NCI-H2081 treated with DMSO at 0.1 percent for 48 hours (cell line): ENCODE data around the gene RCBTB2.

Experiments used
- DNase-seq: peaks from one replicate; lab custom pipeline; 2025; lab: John Stamatoyannopoulos, UW

RCBTB2 gene

DNA sequence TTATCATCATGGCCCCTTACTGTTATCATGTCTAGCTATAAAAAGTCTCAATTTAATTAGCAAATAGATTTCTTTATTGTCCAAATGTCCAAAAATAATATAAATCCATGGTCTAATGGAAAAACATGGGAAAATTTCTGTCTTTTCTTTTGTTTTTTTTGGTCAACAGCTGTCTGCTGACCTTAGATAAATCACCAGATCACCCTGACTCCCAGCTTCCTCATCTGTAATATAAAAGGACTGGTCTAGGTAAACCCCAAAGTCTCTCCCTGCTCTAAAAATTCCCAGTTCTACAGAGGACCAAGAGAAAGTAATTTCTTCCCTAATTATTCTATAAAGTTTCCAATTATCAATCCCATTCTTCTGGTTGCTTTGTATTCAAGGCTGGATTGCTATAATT, 30.7 kb upstream of the RCBTB2 start:
- DNase-seq, result no peak

DNA sequence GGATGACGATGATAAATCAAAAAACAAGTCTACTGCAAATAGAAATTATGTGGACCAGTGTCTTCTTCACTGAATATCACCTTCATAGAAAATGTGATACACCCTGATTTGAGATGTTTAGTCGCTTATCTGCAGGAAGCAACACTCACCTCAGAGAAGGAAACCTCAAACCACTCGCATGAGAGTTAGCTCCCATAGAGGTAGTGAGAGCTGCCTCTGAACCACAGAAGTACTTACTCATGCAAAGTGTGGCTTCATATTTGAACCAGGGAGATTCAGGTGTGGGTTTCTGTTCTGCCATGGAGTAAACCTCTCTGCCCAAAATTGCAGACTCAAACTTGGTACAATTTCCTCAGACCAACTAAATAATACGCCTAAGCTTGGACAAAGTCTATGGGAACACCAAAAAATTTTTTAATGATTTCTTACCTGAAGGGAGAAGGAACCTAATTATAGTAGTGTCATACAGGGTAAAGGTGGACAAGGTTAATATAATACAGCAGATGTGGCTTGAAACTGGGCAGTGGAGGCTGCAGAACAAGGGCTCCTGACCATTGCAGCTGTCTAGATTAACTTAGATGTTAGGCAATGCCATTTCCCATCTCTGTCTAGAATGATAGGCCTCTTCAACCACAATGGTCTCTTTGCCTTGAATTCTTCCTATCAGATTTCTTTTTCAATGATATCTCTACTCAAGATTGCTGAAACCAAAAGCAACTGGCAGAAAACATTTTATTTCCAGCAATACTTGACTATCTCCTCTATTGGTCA, 29.6 kb upstream of the RCBTB2 start:
- DNase-seq, result no peak

DNA sequence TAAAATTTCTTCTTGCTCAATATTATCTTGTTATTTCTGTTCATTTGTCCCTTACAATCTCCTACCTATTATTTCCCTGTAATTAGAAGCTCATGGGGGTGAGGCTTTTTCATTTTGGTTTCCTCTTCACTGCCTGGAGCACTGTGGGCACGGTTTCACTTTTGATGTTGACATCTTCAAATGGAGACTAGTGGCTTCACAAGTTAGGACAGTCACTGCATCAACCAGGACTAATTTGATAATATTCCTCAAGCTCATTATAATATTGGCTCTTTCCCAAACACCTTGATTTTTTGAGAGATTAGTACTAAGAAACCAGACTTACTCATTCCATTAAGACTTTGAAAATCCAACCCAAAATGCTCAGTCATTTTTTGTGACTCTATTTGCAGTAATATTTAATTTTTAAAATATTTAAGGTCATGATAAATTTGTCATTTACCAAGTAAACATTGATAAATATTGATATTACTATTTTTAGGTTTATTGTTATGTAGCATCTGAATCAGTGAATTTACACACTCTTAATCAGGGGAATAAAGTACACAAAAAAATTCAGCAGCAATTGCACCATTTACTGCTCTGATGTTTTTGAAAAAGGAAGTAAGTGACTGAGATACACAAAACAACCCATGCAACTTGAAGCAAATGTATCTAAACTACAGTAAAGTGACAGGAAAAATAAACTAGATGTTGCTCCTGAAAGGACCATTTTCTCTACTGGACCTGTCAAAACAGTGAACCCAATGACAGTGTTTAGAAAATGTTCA, 28.8 kb upstream of the RCBTB2 start:
- no peak for DNase-seq

DNA sequence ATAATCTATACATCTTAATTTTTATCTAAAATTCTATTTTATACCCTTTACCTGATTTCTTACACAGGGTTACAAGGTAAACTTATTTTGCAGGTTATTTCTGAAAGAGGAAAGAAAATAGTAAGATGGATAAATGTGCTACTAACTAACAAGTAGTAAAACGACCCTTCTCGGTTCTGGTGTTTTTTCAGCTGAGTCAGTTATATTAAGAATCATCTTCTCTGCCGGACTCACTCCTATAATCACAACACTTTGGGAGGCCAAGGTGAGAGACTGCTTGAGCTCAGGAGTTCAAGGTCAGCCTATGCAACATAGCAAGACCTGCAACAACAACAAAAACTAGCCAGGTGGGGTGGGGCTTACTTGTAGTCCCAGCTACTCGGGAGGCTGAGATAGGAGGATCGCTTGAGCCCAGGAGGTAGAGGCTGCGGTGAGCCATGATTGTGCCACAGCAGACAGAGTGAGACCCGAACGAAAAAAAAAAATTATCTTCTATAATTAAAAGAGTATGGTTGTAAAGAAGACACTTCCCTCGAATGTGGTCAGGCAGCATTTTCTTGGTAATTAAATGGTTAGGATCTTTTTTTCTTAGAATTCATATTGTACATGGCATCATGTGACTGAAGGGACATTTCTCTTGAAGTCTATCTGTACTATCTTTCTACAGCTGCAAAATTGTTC, 27.9 kb upstream of the RCBTB2 start:
- DNase-seq, result no peak

DNA sequence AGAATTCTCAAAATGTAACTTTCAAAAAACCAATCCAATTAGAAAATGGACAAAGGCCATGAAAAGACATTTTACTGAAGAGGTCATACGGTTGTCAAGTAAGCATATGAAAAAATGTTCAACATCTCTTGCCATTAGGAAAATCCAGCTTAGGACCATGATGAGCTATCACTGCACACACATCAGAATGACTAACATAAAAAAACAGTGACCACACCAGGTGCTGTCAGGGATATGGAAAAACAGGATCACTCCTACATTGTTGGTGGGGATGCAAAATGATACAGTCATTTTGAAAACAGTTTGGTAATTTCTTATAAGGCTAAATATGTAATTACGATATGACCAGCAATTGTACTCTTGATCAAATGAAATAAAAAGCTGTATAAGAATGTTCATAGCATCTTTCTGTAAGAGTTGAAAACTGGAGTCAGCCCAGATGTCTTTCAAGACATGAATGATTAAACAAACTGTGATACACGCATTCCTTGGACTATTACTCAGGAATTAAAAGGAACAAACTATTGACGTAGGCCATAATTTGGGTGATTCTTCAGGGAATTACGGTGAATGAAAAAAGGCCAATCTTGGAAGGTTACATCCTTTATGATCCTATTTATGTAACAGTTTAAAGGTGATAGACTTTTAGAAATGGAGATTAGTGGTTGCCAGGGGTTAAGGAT, 26.9 kb upstream of the RCBTB2 start:
- no peak for DNase-seq

DNA sequence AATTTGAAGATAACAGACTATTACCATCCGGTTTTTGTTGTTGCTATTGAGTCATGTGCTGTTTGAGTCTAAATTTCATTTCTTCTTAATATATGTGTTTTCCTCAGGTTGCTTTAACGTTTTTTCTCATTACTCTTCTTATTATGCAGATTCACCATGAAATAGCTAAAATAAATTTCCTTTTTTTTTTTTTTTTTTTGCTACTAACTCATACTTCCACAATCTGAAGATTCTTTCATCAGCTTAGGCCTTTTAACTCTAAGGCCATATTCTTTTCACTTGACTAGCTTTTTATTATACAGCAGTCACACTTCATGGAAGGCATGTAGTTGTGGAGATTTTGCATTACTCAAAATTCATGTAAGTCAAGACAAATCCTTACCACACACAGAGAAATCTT, 23.9 kb upstream of the RCBTB2 start:
- no peak for DNase-seq

GRCh38 chr13:48555441-48555840, 22.6 kb upstream of the RCBTB2 start:
- no peak for DNase-seq

GRCh38 chr13:48551329-48551728, 18.4 kb upstream of the RCBTB2 start:
- DNase-seq, result no peak

GRCh38 chr13:48549658-48550057, 16.8 kb upstream of the RCBTB2 start:
- DNase-seq, result no peak

GRCh38 chr13:48547663-48548092, 14.8 kb upstream of the RCBTB2 start:
- no peak for DNase-seq

- no peak for DNase-seq
Observed at GRCh38 chr13:48545608-48546007, 12.7 kb upstream of the RCBTB2 start.

DNA sequence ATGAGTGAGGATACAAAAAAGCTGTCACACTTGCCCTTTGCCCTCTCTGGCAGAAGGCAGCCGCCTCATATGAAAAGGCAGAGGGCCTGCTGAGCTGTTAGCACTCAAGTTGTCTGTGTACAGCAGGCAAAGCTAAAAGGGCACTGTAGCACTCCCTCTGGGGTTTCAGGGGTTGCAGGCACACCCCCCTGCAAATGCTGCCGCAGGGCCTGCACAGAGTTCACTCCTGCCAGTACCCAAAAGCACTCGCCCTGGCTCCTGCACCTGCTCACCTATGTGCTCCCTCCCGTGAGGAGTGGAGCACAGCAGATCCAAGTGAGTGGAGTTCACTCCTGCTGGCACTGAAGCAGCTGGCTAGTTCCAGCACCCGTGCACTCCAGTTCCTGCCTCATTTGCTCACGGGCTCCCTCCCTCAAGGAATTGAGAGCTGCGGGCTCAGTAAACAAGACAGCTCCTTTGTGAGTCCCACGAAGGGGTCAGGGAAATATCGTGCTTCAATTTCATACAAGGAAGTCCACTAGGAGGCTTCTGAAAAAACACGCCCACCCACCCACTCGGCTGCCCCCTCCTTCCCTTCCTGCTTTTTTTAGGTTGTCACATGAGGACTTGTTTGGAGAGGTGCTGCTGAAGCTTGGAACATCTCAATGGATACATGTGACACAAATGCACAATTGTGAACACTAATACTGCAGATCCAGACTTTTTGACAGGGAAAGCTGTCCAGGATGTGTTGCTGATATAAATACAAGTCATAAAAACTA, 9.9 kb upstream of the RCBTB2 start:
- no peak for DNase-seq

DNA sequence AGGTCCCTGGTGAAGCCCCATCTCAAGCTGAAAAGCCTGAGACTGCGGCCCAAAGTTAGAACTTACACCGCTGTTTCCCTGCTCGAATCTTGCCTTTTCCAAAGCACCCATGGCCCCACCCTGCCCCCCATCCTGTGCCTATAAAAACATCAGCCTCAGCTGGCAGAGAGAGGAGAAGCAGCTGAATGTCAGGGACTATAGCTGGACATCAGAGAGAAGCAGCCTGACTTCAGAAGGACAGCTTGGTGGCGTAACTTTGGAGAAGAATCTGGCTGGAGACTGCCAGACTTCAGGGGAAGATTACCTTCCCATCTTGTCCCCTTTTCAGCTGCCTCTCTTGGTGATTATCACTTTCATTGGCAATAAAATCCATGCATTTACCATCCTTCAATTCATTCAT, 9.3 kb upstream of the RCBTB2 start:
- DNase-seq, result no peak

DNA sequence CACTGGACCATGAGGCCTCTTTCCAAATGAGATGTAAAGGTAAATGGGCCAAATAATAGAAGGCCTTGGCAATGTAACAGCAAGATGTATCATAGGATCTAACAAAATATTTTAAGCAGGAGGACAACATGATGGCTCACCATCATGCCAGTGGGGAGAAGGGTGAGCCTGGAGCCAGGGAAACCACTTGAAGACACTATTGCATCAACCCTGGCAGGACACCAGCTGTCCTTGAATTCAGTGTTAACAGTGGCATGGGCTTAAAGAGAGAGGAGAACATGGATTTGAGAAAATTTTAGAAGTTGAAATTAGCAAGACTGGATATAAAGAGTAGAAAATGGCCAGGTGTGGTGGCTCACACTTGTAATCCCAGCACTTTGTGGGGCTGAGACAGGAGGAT, 6.7 kb upstream of the RCBTB2 start:
- no peak for DNase-seq

DNA sequence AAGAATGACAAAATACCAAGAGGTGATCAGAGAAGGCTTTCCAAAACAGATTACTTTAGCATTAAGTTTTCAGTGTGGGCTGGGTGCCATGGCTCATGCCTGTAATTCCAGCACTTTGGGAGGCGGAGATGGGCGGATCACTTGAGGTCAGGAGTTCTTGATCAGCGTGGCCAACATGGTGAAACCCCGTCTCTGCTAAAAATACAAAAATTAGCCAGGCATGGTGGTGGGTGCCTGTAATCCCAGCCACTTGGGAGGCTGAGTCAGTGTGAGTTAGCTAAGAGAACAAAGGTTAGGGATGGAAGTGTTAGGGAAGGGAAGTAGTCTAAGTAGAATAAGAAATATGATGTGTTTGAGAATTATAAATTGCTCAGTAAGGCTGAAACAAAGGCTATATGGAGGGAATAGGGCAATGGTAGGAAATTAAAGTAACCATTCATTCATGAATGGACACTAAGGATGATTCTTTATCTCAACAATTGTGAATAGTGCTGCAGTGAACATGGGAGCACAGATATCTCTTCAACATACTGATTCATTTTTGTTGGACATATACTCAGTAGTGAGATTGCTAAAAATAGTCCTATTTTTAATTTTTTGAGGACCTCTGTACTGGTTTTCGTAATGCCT, 3.9 kb upstream of the RCBTB2 start:
- DNase-seq, result no peak

GRCh38 chr13:48535766-48536165, 2.9 kb upstream of the RCBTB2 start:
- no peak for DNase-seq

DNA sequence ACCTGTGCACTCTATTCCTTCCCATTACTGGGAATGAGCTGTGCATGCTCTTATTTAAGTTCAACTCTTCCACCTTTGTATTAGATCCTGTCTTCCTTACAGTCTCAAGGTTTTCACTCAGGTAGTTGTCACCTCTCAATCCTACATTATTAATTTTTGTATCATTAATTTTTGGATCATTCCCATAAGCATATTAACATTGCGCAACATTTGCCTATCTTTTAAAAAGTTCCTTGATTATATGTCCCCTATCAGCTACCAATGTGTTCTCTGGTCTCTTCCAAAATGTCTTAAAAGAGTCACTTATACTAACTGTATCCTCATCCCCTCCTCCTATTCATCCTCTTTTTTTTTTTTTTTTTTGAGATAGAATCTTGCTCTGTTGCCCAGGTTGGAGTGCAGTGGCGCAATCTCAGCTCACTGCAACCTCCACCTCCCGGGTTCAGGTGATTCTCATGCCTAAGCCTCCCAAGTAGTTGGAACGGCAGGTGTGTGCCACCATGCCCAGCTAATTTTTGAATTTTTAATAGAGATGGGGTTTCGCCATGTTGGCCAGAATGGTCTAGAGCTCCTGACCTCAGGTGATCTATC, 2.1 kb upstream of the RCBTB2 start:
- DNase-seq, result no peak

GRCh38 chr13:48533961-48534600, 1.2 kb upstream of the RCBTB2 start:
- DNase-seq, result no peak

DNA sequence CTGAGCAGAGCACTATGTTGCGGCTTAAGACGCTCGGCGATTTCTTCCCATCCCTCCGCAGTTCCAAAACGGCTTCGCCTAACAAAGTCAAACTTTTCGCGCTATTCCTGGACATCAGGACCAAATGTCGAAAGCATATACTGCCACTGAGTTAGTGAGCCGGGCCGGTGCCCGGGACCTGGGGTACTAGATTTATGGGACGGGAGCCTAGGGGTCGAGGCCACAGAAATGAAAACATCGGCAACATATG, 699 bp downstream of the RCBTB2 start:
- no peak for DNase-seq

DNA sequence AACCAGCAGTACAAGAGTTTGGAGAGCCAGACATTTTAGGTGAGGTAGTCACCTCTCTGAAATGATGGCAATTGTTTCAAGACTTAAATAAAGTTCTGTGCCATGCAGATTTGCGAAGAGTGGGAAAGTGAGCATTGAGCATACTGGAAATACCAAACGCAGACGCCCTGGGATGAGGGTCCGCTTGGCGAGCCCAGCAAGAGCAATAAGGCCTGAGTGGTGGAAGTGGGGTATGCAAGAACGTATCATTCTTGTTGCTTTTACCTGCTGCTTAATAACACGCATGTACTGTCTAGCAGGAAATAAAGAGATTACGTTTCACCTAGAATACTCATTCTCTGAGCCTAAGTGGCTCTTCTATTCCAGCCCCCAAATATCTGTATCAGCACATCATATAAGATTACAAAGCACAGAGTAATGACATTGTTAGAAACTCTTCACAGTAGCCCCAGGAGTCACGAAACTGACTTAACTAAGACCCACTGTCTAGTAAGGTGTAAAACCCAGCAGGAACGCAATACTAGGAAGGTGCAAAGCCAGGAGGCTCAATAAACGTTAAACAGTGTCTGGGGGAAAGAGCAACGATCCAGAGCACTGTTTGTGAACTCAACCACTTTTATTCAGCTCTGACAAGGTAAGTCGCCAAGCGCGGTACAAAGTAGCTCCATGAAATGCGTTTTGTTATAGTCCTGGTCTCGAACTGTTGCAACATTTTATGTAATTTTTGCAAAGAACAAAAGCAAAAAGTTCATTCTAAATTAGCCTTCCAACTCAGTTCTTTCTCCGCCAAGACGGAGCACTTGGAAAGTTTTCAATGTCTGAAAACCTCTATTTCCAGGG, 1.2 kb downstream of the RCBTB2 start:
- DNase-seq, result no peak
